ENCODE measurements around the gene CNOT11.
"Not testable (repeated sequence)": the region's sequence is repeated elsewhere in the genome, so short reads cannot be mapped to it uniquely, and the experiment has no call there.

CNOT11 gene

GRCh38 chr2:101306410-101306809 is 53.7 kb downstream of the CNOT11 start:
- peak overlapping the region; percentile 98 for H3K4me3 ChIP-seq (ENCODE audit: low read length)
- no peak for TF ChIP-seq ZNF274 (IDR thresholded peaks at IDR 0.05; ENCODE audit: low read depth, low read length)

- no peak for TF ChIP-seq ZNF274 (IDR thresholded peaks at IDR 0.05; ENCODE audit: low read depth, low read length)
- peak overlapping the region; percentile 90 for H3K4me3 ChIP-seq (ENCODE audit: low read length)
Measured at GRCh38 chr2:101307503-101307902, 54.8 kb downstream of the CNOT11 start.

GRCh38 chr2:101307950-101308431 is 55.3 kb downstream of the CNOT11 start:
- H3K4me3 ChIP-seq (ENCODE audit: low read length), result peak overlapping the region; percentile 90
- TF ChIP-seq ZNF274 (IDR thresholded peaks at IDR 0.05; ENCODE audit: low read depth, low read length), result no peak

- H3K4me3 ChIP-seq (ENCODE audit: low read length), result peak within 1 kb of the TSS; percentile 90
- no peak for TF ChIP-seq ZNF274 (IDR thresholded peaks at IDR 0.05; ENCODE audit: low read depth, low read length)
Measured at GRCh38 chr2:101308432-101309210, 55.9 kb downstream of the CNOT11 start, which contains the start of gene RNF149. Gene RNF149 (minus strand): TSS chr2:101308701. CDS start chr2:101308588, 113 bp downstream.

- no peak for TF ChIP-seq ZNF274 (IDR thresholded peaks at IDR 0.05; ENCODE audit: low read depth, low read length)
- no peak overlapping the region for H3K4me3 ChIP-seq (ENCODE audit: low read length)
Measured at GRCh38 chr2:101310090-101310833, 57.6 kb downstream of the CNOT11 start.

- no peak overlapping the region for H3K4me3 ChIP-seq (ENCODE audit: low read length)
- TF ChIP-seq ZNF274 (IDR thresholded peaks at IDR 0.05; ENCODE audit: low read depth, low read length), result no peak
Measured at GRCh38 chr2:101310834-101311695, 58.4 kb downstream of the CNOT11 start.

- no peak overlapping the region for H3K4me3 ChIP-seq (ENCODE audit: low read length)
- TF ChIP-seq ZNF274 (IDR thresholded peaks at IDR 0.05; ENCODE audit: low read depth, low read length), result no peak
Measured at GRCh38 chr2:101311696-101312017, 59.0 kb downstream of the CNOT11 start.

GRCh38 chr2:101316568-101316967 is 63.9 kb downstream of the CNOT11 start:
- not testable (repeated sequence) for H3K4me3 ChIP-seq (ENCODE audit: low read length)
